Mesendoderm (in vitro differentiated cells): ENCODE results near the gene OR4D11.
"Not testable (repeated sequence)": the region's sequence is repeated elsewhere in the genome, so short reads cannot be mapped to it uniquely, and the experiment has no call there.

ENCODE experiments used
- DNase-seq: peaks from one replicate; pipeline ENCODE4 v3.0.0; 2013
- H2AK5ac ChIP-seq: 2 replicates; pipeline ENCODE4 v1.6.1; 2013; ENCODE audit warnings: low read length, inconsistent platforms
- H2BK120ac ChIP-seq: 2 replicates; pipeline ENCODE4 v1.6.1; 2013; ENCODE audit warnings: low read depth, mild to moderate bottlenecking, low read length, moderate library complexity, mixed read lengths
- H2BK15ac ChIP-seq: replicated peaks from 2 replicates; pipeline ENCODE4 v1.6.1; 2013; ENCODE audit warnings: low read depth, mild to moderate bottlenecking, moderate library complexity
- H2BK5ac ChIP-seq: 2 replicates; pipeline ENCODE4 v1.6.1; 2013; ENCODE audit warnings: low read length, inconsistent platforms
- H3K18ac ChIP-seq: 2 replicates; pipeline ENCODE4 v1.6.1; 2013; ENCODE audit warnings: mild to moderate bottlenecking, low read length, mixed read lengths
- H3K23ac ChIP-seq: one replicate; pipeline ENCODE4 v1.6.1; 2013; ENCODE audit warnings: low read length
- H3K27ac ChIP-seq: 2 replicates; pipeline ENCODE4 v1.5.1; 2013; ENCODE audit warnings: low read depth, mild to moderate bottlenecking, inconsistent platforms, low read length, moderate library complexity
- H3K27me3 ChIP-seq: 2 replicates; pipeline ENCODE4 v1.6.1; 2013; ENCODE audit warnings: low read length, control low read depth, mild to moderate bottlenecking, inconsistent platforms; ENCODE audit not compliant: insufficient read depth, poor library complexity
- H3K36me3 ChIP-seq: 2 replicates; pipeline ENCODE4 v1.6.1; 2013; ENCODE audit warnings: low read length, inconsistent platforms; ENCODE audit not compliant: control insufficient read depth, insufficient read depth
- H3K4ac ChIP-seq: one replicate; pipeline ENCODE4 v1.6.1; 2013; ENCODE audit warnings: low read depth, mild to moderate bottlenecking, low read length, moderate library complexity
- H3K4me1 ChIP-seq: 2 replicates; pipeline ENCODE4 v1.6.1; 2013; ENCODE audit warnings: low read depth, low read length, inconsistent platforms; ENCODE audit not compliant: control insufficient read depth
- H3K4me2 ChIP-seq: 2 replicates; pipeline ENCODE4 v1.6.1; 2013; ENCODE audit warnings: low read length
- H3K4me3 ChIP-seq: 2 replicates; pipeline ENCODE4 v1.5.1; 2013; ENCODE audit warnings: mild to moderate bottlenecking, low read length
- H3K56ac ChIP-seq: one replicate; pipeline ENCODE4 v1.6.1; 2013; ENCODE audit warnings: low read length
- H3K79me1 ChIP-seq: 2 replicates; pipeline ENCODE4 v1.6.1; 2013; ENCODE audit warnings: low read length, inconsistent platforms
- H3K79me2 ChIP-seq: 2 replicates; pipeline ENCODE4 v1.6.1; 2013; ENCODE audit warnings: mild to moderate bottlenecking, low read length; ENCODE audit not compliant: control insufficient read depth, insufficient read depth
- H3K9ac ChIP-seq: 2 replicates; pipeline ENCODE4 v1.6.1; 2013; ENCODE audit warnings: low read length, inconsistent platforms
- H4K5ac ChIP-seq: one replicate; pipeline ENCODE4 v1.6.1; 2013; ENCODE audit warnings: low read length
- H4K8ac ChIP-seq: one replicate; pipeline ENCODE4 v1.6.1; 2013; ENCODE audit warnings: low read depth, mild to moderate bottlenecking, control low read depth, low read length, moderate library complexity
- WGBS: extraction: QIAGEN DNeasy Blood & Tissue Kit; methylation state at CpG from one replicate; pipeline ENCODE4 v1.1.7; 2013; ENCODE audit warnings: low lambda C conversion rate, missing lambda C conversion rate; ENCODE audit not compliant: insufficient coverage; ENCODE audit errors: extremely low coverage; 5-methylcytosine and 5-hydroxymethylcytosine counted together

Gene OR4D11

GRCh38 chr11:59543713-59544112 lies 40.3 kb downstream of the OR4D11 start:
- H3K79me2 ChIP-seq, H3K18ac ChIP-seq, H3K4me1 ChIP-seq, H4K5ac ChIP-seq, H3K4ac ChIP-seq, H3K9ac ChIP-seq, DNase-seq, H3K27ac ChIP-seq, H3K27me3 ChIP-seq, H4K8ac ChIP-seq, H3K36me3 ChIP-seq, H3K4me2 ChIP-seq, H2BK5ac ChIP-seq, H3K23ac ChIP-seq, H3K4me3 ChIP-seq, H2AK5ac ChIP-seq, H2BK120ac ChIP-seq, H2BK15ac ChIP-seq, H3K79me1 ChIP-seq, H3K56ac ChIP-seq: not testable (repeated sequence)
- no CpG with 5 or more reads among the region's 3 CpGs for WGBS

GRCh38 chr11:59544869-59545178 lies 41.4 kb downstream of the OR4D11 start:
- no peak overlapping the region for H2BK15ac ChIP-seq
- DNase-seq, result no peak
- H3K4ac ChIP-seq, result no peak overlapping the region
- no peaks in the 10 kb centered on the region for H3K27me3 ChIP-seq
- H3K23ac ChIP-seq, result no peak overlapping the region
- no peak overlapping the region for H3K56ac ChIP-seq
- H3K27ac ChIP-seq, result no peak overlapping the region
- no peaks in the 10 kb centered on the region for H3K79me2 ChIP-seq
- no peak overlapping the region for H3K4me2 ChIP-seq
- no peak overlapping the region for H2BK5ac ChIP-seq
- no peaks in the 10 kb centered on the region for H3K4me1 ChIP-seq
- H3K9ac ChIP-seq, result no peak overlapping the region
- no peak overlapping the region for H4K8ac ChIP-seq
- H2AK5ac ChIP-seq, result no peak overlapping the region
- WGBS, result no CpG with 5 or more reads among the region's 3 CpGs
- no peak overlapping the region for H4K5ac ChIP-seq
- H3K79me1 ChIP-seq, result no peaks in the 10 kb centered on the region
- H3K36me3 ChIP-seq, result no peaks in the 10 kb centered on the region
- no peak overlapping the region for H2BK120ac ChIP-seq
- peak overlapping the region; percentile 11 for H3K18ac ChIP-seq
- no peak overlapping the region for H3K4me3 ChIP-seq

- Histone ChIP-seq H4K8ac (no peak overlapping the region), H3K4me3 (no peak overlapping the region), H2AK5ac (no peak overlapping the region), H3K27me3 (no peaks in the 10 kb centered on the region), H4K5ac (no peak overlapping the region), H3K36me3 (no peaks in the 10 kb centered on the region), H3K4me2 (no peak overlapping the region), H3K4ac (no peak overlapping the region), H2BK15ac (no peak overlapping the region), H3K56ac (no peak overlapping the region), H3K79me2 (no peaks in the 10 kb centered on the region), H3K18ac (peak overlapping the region; percentile 11), H3K4me1 (no peaks in the 10 kb centered on the region), H3K9ac (no peak overlapping the region), H2BK5ac (no peak overlapping the region), H3K27ac (no peak overlapping the region), H2BK120ac (no peak overlapping the region), H3K23ac (no peak overlapping the region), H3K79me1 (no peaks in the 10 kb centered on the region)
- no peak for DNase-seq
- no CpG with 5 or more reads among the region's 24 CpGs for WGBS
Measured at GRCh38 chr11:59545179-59546020, 42.0 kb downstream of the OR4D11 start.

- not testable (repeated sequence) for H3K79me1 ChIP-seq, H3K27me3 ChIP-seq, H4K5ac ChIP-seq, H3K27ac ChIP-seq, H4K8ac ChIP-seq, H3K36me3 ChIP-seq, H2AK5ac ChIP-seq, H3K79me2 ChIP-seq, H3K4me1 ChIP-seq, H2BK5ac ChIP-seq, H3K4me2 ChIP-seq, H3K4me3 ChIP-seq, H3K4ac ChIP-seq, H3K23ac ChIP-seq, H2BK120ac ChIP-seq, H3K9ac ChIP-seq, H3K56ac ChIP-seq, H2BK15ac ChIP-seq, H3K18ac ChIP-seq
- no CpG with 5 or more reads among the region's 5 CpGs for WGBS
- DNase-seq, result peak; percentile 92
Measured at GRCh38 chr11:59547605-59548308, 44.4 kb downstream of the OR4D11 start.

GRCh38 chr11:59548309-59548656 lies 44.9 kb downstream of the OR4D11 start:
- Histone ChIP-seq H3K79me1 (no peaks in the 10 kb centered on the region), H3K4me1 (no peaks in the 10 kb centered on the region), H4K8ac (no peak overlapping the region), H4K5ac (no peak overlapping the region), H3K27ac (no peak overlapping the region), H3K9ac (no peak overlapping the region), H3K4ac (no peak overlapping the region), H3K18ac (no peak overlapping the region), H3K79me2 (no peaks in the 10 kb centered on the region), H3K56ac (no peak overlapping the region), H2AK5ac (no peak overlapping the region), H3K4me2 (no peak overlapping the region), H3K27me3 (no peaks in the 10 kb centered on the region), H3K23ac (no peak overlapping the region), H3K4me3 (no peak overlapping the region), H3K36me3 (no peaks in the 10 kb centered on the region), H2BK15ac (no peak overlapping the region), H2BK120ac (no peak overlapping the region), H2BK5ac (no peak overlapping the region)
- WGBS, result no CpG with 5 or more reads among the region's 5 CpGs
- no peak for DNase-seq
